Kidney (tissue), 14 donors: ENCODE data around the gene MAGI1. TPM values are rescaled to one million over a fixed set of nuclear protein-coding genes. Genes with fewer than 3 reads are reported as not detected.

Source experiments
- DNase-seq, 5 donors: peaks; one replicate each; pipeline ENCODE4 v3.0.0-alpha.2; 2013 to 2020
- FAIRE-seq: peaks from 2 replicates; lab custom pipeline; 2012; peaks lifted over from hg19 to GRCh38; lab: Jason Lieb, UNC
- H3K27ac ChIP-seq, 2 donors: one replicate each; pipeline ENCODE4 v1.7.0; 2013; ENCODE audit warnings: low read depth in 2 of 2, low read length in 2 of 2, inconsistent platforms in 1 of 2
- H3K27me3 ChIP-seq: one replicate; pipeline ENCODE4 v1.7.1; 2013; ENCODE audit warnings: low read length, inconsistent platforms; ENCODE audit not compliant: control insufficient read depth, insufficient read depth
- H3K36me3 ChIP-seq, 3 donors: one replicate each; pipeline versions ENCODE4 v1.7.0 to v1.7.1; 2013; ENCODE audit warnings: low read length in 3 of 3, control low read depth in 1 of 3, inconsistent platforms in 1 of 3; ENCODE audit not compliant: insufficient read depth in 3 of 3, control insufficient read depth in 2 of 3
- H3K4me1 ChIP-seq, 3 donors: one replicate each; pipeline versions ENCODE4 v1.7.0 to v1.7.1; 2013; ENCODE audit warnings: low read length in 3 of 3, inconsistent platforms in 1 of 3, low read depth in 1 of 3; ENCODE audit not compliant: control insufficient read depth in 2 of 3, insufficient read depth in 2 of 3
- H3K4me3 ChIP-seq, 3 donors: one replicate each; pipeline versions ENCODE4 v1.7.0 to v1.8.1; 2013; ENCODE audit warnings: low read length in 3 of 3, control low read depth in 1 of 3, inconsistent platforms in 1 of 3
- H3K9ac ChIP-seq, 3 donors: one replicate each; pipeline versions ENCODE4 v1.7.0 to v1.7.1; 2013; ENCODE audit warnings: low read length in 3 of 3, control low read depth in 1 of 3, inconsistent platforms in 1 of 3
- H3K9me3 ChIP-seq, 3 donors: one replicate each; pipeline versions ENCODE4 v1.7.0 to v1.7.1; 2013; ENCODE audit warnings: low read length in 3 of 3, control low read depth in 1 of 3, inconsistent platforms in 1 of 3; ENCODE audit not compliant: control insufficient read depth in 2 of 3, insufficient read depth in 1 of 3
- CTCF ChIP-seq: IDR thresholded peaks from 3 replicates; pipeline ENCODE4 v1.5.1; 2012; ENCODE audit warnings: mild to moderate bottlenecking, moderate library complexity, borderline replicate concordance; ENCODE audit not compliant: insufficient read depth; ENCODE audit errors: extremely low read depth
- intact Hi-C: fragments of 100-400 bp; cut with DNase I; formaldehyde crosslinking; loops from one replicate; pipeline ENCODE4 v1.11.1; 2022
- polyA plus RNA-seq: library from polyadenylated mRNA; stranded (reverse); fragments of 350-450 nt; fragmentation: Illumina TruSeq; extraction: RNeasy Lipid Tissue Mini Kit (QIAGEN cat#74804); gene quantifications from one replicate; pipeline ENCODE4 v1.2.3, GENCODE V29; 2014; ENCODE audit warnings: low read depth, low replicate concordance; ENCODE audit not compliant: insufficient read depth
- total RNA-seq: library from RNA; stranded (reverse); fragmentation: NEBNext Ultra II Directional; extraction: Animal tissue kit (Norgen Biotek cat#: 25700); gene quantifications from one replicate; pipeline ENCODE4 v1.2.1, GENCODE V29; 2021
- donor health status: control.
- donor health status: control.
- donor health status: control.
- donor health status: control.
- donor health status: control.
- donor health status: DM: yes; HTN: yes; CAD: no.
- donor health status: Normal renal cell carcinoma (clear cell type).

MAGI1 gene
- total and polyA plus RNA-seq, 2 donors from 2014 or later = 8.2 to 42.8 TPM

GRCh38 chr3:65843732-65844131 is 195.0 kb downstream of the MAGI1 start:
- Histone ChIP-seq H3K9ac (no peak overlapping the region), H3K36me3 (no peaks in the 10 kb centered on the region), H3K9me3 (no peaks in the 10 kb centered on the region), H3K27ac (no peak overlapping the region), H3K4me3 (no peak overlapping the region), H3K4me1 (no peaks in the 10 kb centered on the region), H3K27me3 (no peaks in the 10 kb centered on the region)
- intact Hi-C loops = no loop called here
- DNase-seq = no peak
- FAIRE-seq = no peak
- TF ChIP-seq CTCF = no peak

- FAIRE-seq = no peak
- H3K36me3 ChIP-seq = no peaks in the 10 kb centered on the region
Observed at GRCh38 chr3:65837604-65838003, 201.1 kb downstream of the MAGI1 start.

GRCh38 chr3:65836047-65836446 is 202.7 kb downstream of the MAGI1 start:
- intact Hi-C loops = no loop called here
- H3K4me3 ChIP-seq = no peak overlapping the region
- FAIRE-seq = no peak
- no peaks in the 10 kb centered on the region for H3K9me3 ChIP-seq
- no peaks in the 10 kb centered on the region for H3K27me3 ChIP-seq
- no peak overlapping the region for H3K27ac ChIP-seq
- TF ChIP-seq CTCF = no peak
- H3K36me3 ChIP-seq = no peaks in the 10 kb centered on the region
- DNase-seq = no peak
- no peak overlapping the region for H3K9ac ChIP-seq
- peaks cover 0 to 3% (median 0%) of the 10 kb centered on the region in 3 donors for H3K4me1 ChIP-seq

More at GRCh38 chr3:65837604-65838003, 201.1 kb downstream of the MAGI1 start:
- no peaks in the 10 kb centered on the region for H3K4me1 ChIP-seq
- H3K9ac ChIP-seq = no peak overlapping the region
- DNase-seq = no peak
- intact Hi-C loops = no loop called here
- no peak for TF ChIP-seq CTCF
- no peaks in the 10 kb centered on the region for H3K9me3 ChIP-seq
- H3K4me3 ChIP-seq = no peak overlapping the region
- no peak overlapping the region for H3K27ac ChIP-seq
- no peaks in the 10 kb centered on the region for H3K27me3 ChIP-seq
